Activated CD4-positive, alpha-beta T cell treated with anti-CD3 and anti-CD28 coated beads, Interleukin-2, amount 50 U/mL, for 24 hours (primary cell): Measurements from ENCODE around the gene NVL.

Source experiments
- DNase-seq, 2 donors: peaks; one replicate each; pipeline ENCODE4 v3.0.0-alpha.2; 2020; ENCODE audit warnings: low read depth in 1 of 2, low spot score in 1 of 2

The NVL gene

DNA sequence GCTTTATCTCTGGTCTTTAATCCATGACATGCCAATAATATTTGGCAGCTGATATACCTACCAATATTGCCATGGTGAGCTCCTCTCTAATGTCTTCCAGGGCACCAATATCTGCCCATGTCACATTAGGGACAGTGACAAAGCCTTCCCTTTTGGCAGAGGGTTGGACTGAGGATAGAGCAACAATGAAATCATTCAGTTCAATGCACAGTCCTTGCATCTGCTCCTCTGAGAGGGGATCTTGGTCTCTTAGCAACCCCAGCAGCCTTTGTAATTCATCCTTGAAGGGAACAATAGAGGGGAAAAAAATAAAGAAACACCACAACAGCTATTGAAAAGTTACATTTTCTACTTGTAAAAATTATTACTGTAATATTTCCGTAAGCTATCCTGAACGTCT lies 42.3 kb downstream of the NVL start:
- DNase-seq, result no peak

DNA sequence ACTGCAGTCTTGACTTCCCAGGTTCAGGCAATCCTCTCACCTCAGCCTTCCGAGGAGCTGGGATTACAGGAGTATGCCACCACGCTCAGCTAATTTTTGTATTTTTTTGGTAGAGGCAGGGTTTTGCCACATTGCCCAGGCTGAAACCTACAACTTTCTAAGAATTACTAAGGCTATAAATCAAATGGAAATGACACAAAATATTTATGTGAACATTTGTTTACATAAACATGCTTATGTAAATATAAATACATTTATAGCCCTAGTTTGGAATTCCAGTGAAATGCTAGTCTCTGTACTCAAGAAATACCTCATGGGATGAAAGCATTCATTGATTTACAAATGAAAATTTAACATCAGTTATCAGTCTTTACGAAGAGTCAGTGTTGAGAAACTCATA lies 47.8 kb downstream of the NVL start:
- DNase-seq, result no peak

DNA sequence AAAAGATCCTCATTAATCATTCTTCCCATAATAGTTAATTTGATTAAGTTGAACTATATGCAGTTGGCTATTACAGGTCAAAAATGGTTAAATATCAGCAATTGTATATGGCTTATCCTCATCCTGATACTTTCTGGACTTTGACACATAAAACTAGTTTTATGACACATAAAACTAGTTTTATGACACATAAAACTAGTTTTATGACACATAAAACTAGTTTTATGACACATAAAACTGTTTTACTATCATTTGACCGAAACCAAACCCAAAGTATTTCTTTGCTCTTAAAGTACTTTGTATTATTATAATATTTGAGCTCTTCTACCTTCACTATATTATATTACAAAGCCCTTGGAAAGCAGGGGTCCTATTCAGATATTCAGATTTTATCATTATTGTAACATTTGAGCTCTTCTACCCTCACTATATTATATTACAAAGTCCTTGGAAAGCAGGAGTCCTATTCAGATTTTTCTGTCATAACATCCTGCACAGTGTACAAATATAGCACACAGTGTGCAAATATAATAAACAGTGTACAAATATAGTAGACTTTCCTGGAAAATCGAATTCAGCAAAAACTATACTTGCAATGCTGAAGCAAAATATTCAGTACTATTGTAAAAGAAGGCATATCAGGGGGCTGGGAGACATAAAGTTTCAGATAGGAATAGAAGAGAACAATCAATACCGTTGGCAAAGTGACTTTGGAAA lies 53.0 kb downstream of the NVL start:
- no peak for DNase-seq

DNA sequence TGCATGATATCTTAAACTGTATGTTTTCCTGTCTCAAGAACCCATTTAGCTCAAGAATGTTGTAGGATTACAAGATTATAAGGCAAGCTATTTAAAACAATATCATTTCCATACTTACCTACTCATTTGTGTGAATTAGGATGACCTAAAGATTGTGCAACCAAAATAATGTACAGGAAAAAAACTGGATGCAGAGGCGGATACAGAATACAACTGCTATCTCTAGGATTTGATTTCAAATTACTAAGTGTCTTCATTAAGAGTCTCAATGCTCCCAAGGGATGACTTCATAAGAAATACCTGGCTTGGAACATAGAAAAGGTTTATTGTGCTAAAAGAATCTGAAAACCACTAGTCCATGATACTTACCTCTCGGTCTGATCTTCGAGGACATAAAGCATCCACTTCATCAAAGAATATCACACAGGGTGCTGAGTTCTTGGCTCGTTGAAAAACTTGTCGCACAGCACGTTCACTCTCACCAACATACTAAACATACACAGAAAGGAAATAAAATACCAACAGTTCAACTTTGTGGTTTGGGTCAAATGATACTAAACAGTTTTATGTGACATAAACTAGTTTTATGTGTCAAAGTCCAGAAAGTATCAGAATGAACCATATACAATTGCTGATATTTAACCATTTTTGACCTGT lies 54.9 kb downstream of the NVL start:
- no peak for DNase-seq

DNA sequence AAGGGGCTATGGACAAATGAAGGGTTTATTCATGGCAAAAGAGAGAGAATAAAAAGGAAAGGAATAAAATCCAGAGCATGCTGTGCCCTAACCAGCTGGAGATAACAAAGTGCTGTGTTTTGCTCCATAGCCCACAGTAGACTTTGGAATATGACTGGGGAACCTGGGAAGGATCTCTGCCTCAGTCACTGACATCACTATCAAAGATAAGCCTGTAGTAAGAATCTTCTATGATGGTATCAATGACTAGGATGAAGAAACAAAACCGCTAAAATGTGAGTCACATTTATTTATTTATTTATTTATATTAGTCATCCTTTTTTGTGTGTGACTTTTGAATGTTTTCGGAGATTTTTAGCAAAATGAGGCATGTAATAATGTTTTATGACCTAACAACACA lies 56.3 kb downstream of the NVL start:
- DNase-seq, result no peak

DNA sequence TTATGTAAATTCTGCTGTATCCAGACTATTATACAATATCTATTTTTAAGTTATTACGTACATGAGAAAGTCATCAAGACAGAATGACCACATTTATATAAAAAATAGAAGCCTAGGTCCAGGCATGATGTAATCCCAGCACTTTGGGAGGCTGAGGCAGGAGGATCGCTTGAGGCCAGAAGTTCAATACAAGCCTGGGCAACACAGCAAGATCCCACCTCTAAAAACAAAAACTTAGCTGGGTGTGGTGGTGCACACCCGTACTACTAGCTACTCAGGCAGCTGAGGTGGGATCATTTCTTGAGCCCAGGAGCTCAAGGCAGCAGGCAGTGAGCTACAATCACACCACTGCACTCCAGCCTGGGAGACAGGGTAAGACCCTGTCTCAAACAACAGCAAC lies 58.9 kb downstream of the NVL start:
- DNase-seq, result no peak

DNA sequence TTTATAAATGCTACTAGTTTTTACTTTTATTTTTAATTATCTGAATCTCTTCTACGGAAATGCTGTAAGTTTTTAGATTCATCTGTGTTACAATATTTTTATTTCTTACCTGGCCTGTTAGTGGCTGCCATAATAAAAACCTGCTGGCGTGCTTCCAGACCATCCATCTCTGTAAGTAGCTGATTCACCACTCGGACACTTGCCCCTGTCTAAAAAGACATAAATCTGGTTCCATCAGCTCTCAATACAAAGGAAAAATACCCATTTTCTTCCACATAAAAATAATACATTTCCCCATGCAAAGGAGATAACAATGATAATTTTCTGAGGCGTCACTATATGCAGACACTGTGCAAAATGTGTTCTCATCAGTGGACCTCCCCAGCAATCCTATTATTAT lies 62.0 kb downstream of the NVL start:
- DNase-seq, result no peak

DNA sequence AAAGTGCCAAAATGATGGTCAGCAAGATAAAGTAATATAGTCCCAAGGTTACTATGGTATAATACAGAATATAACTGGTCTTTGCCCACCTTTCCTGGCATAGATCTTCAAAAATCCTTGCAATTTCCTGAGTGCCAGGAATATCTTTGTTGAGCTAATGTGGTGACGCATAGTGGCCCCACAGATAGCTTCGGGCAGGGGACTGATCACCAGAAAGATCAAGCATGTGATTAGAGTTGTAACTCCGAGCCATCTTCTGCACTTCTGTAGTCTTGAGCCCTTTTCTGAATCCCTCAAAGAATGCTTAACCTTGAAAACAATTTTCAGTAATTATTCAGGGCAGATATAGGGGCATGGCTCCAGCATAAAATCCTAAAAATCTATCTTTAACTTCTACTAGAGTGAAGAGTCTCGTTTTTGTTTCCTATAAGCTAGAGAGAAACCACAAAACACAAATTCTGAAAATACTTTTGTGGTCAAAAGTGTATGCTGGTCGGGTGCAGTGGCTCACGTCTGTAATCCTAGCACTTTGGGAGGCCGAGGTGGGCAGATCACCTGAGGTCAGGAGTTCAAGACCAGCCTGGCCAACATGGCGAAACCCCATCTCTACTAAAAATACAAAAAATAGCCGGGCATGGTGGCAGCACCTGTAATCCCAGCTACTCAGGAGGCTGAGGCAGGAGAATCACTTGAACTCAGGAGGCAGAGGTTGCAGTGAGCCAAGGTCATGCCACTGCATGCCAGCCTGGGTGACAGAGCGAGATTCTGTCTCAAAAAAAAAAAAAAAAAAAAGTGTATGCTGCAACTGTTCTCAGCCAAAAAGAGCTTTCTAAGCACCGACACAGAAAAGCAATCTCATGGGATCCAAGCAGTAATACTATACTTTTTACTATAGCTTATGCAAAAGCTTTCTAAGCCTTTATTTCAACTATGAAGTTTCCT lies 62.8 kb downstream of the NVL start:
- no peak for DNase-seq

DNA sequence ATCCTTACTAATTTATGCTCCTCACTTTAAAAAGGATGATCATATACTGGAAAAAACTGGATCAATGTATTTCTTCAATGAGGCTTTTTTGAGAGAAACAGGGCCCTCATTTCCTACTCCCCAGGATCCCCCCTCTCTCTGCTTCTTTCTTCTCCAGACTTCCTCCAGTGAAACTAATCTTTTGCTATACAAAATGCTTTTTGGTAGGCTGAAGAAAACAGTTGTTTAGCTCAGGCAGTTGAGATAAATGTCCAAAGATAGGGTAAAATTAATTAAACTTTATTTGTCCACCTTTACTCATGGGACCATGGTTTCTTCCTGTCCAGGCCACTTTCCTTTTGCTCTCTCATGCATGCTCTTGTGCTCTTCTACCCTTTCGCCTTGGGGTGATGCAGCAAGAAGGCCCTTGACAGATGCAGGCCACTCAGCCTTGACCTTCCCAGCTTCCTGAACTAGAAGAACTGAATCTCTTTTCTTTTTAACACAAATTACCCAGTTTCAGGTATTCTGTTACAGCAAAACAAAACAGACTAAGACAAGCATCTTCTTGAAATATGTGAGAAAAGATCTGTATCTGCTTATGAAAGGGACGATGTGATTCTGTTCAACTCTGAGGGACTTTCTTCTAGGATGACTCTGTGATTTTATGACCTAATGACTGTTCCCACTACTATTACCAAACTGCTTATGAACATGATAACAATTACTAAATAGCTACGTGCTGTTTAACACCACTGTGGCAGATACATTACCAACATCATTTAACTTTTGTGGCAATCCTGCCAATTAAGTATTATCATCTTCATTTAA lies 63.7 kb downstream of the NVL start:
- no peak for DNase-seq

DNA sequence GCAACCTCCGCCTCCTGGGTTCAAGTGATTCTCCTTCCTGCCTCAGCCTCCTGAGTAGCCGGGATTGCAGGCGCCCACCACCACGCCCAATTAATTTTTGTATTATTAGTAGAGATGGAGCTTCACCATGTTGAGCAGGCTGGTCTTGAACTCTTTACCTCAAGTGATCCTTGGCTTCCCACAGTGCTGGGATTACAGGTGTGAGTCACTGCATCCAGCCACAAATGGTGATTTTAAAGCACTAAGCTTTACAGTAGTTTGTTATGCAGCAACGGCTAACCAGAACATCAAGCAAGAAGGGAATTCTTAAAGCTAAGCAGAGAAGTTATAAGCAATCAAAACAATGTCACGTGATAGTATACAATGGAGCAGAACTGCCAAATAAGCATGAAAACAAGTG lies 65.7 kb downstream of the NVL start:
- DNase-seq, result no peak

DNA sequence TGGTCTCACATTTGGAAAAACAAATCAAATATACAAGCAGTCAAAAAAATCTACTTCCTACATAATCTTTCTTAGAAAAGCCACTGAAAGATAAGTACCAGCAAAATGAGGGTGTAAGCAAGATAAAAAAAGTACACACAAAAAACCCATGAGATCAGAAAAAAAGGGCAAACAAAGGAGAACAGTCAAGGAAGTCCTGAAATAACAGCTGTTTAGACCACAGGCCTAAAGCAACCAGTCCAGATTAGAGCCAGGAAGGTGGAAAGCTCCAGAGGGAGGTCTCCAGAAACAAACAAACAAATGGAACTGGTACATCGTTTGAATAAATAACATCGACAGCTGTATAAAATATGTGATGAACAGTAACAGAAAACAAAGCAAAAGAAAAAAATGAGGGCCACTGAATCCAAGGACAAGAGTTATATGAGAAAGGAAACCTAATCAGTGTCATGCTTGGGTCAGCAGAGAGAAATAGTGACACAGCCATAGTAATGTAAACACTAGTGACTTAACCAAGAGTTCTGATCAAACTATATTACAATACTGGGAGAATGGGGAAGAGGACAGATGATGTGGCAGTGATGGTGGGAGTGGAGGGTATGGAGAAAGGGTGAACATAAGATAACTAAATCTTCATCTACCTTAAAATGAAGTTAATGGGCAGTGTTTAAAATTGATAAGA lies 67.5 kb downstream of the NVL start:
- no peak for DNase-seq

DNA sequence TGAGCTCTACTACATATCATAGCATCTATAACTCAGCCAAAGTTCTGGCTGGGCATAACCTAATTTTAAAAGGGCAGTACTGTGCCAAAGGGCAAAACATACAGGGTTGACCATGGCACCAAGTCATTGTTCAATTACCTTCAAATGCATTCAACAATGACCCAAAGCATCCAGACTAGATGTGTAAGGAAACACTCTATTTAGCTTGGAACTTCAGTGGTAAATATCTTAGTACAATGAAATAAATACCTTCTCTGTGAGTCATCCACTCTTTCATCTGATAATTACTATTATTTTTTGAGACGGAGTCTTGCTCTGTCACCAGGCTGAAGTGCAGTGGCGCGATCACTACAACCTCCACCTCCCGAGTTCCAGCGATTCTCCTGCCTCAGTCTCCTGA lies 70.0 kb downstream of the NVL start:
- DNase-seq, result no peak

DNA sequence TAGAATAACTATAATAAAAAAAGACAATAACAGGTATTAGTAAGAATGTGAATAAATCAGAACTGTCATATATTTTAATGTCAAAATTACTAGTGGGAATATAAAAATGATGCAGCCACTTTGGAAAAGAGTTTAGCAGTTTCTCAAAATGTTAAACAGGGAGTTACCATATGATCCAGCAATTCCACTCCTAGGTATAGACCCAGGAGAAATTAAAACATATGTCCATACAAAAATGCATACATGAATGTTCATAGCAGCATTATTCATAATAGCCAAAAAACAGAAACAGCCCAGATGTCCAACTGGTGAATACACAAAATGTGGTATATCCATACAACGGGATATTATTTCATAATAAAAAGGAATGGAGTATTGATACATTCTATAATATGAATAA lies 71.6 kb downstream of the NVL start:
- DNase-seq, result no peak

DNA sequence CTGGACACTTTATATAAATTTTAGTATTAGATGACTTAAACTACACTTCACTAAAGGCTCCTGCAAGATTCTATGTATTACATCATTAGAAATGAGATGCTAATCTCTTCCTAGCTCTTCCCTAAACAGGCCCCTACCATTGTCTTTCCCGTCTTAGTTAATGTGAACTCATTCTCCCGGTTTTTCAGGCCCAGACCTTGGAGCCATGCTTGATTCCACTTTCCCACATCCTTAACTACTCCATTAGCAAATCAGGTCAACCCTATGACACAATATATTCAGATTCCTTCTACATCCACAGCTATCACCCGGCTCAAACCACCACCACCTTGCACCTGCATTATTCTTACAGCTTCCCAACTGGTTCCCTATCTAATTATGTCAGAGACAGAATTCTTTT lies 73.3 kb downstream of the NVL start:
- DNase-seq, result no peak

DNA sequence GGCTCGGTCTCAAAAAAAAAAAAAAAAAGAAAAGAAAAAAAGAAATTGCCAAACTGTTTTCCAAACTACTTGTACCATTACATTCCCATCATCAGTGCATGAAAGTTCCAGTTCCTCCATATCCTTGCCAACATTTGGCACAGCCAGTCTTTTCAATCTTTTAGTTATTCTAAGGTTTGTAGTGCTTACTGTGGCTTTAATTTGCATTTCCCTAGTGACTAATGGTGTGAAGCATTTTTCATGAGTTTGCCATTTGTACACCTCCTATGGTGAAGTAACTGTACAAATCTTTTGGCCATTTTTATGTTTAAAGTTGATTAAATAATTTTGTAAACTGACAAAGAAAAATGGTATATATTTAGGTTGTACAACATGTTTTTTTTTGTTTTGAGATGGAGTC lies 76.3 kb downstream of the NVL start:
- no peak for DNase-seq

DNA sequence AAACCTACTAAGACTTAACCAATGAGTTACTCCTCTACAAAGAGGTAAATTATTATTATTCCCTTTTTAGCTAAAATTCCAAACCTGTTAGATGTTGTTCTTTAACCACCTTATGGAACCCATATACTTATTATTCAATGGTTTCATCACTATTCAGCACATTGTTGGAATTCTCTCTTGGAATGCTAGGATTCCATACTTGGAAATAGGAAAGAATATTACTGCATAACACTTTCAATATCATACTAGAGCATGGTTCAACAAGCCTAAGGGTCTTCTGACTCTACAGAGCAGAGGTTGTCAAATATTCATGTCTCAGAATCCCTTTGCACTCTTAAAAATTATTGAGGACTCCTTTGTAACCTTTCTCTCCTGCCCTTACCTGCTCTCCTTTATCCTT lies 77.5 kb downstream of the NVL start:
- DNase-seq, result no peak

DNA sequence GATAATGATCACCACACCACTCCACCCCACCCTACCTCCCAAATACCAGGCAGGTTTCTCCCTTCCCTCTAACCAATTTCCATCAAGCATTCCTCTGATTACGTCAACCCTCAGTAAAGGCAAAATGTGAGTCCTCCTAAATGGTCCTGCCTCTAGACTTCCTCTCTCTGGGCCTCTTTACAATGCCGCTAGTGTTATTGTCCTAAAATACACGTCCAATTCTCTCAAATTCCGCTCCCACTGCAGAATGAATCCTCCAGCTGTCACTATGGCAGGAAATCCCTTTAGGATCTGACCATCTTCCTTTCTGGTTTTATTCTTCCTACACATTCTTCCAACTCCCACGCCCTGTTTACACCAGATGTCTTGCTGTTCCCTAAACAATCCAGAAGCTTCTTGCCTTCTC lies 78.2 kb downstream of the NVL start:
- DNase-seq, result no peak

DNA sequence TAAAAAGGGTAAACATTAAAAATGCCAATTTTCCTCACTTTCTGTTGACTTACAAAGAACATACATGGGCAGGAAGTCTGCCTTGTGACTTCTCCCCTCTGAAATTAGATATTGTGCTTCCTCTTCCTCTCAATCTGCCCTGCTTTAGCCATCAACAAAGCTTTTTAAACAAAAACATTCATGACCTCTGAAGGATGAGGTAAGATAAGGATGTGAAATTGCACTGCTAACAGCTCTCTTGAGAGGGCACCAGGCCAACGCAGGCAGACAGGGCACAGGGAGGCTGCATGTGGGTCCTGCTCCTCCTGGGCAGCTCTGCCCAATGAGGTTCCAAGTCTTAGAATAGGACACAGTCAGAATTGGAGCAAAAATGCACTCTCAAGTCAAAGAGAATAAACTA lies 84.8 kb downstream of the NVL start:
- no peak for DNase-seq

DNA sequence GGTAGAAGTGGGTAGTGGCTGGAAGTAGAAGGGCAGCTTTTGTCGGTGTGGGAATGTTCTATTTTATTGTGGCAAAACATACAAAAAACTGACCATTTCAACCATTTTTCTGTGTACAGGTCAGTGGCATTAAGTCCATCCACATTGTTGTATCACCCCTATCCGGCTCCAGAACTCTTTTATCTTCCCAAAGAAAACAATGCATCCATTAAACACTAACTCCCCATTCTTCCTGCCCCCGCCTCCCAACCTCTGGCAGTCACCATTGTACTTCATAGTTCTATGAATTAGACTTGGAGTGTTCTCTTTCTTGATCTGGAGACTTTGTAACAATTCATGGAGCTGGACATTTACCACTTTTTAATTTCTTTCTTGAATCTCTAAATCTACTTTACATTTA lies 91.2 kb downstream of the NVL start:
- no peak for DNase-seq

DNA sequence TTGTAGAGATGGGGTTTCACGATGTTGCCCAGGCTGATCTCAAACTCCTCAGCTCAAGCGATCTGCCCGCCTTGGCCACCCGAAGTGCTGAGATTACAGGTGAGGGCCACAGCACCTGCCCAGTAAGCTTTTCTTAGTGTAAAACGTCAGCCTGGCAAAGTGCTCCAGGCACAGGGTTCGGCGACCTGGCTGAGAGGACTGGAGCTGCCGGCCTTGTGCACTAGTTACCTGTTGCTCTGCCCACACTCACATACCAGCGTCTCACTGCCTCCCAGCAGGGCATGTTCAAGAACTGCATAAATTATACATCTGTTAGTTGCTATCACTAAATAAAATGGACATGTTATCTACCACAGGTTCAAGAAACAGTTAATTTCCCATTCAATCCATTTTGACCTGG lies 91.8 kb downstream of the NVL start:
- no peak for DNase-seq
